ENCODE data around the gene SH3BGRL2. TPM values are rescaled to one million over a fixed set of nuclear protein-coding genes. Genes with fewer than 3 reads are reported as not detected.
A peak's percentile ranks its signal among the peaks of the same experiment; 100 is the strongest.
"Not testable (repeated sequence)": the region's sequence is repeated elsewhere in the genome, so short reads cannot be mapped to it uniquely, and the experiment has no call there.

The SH3BGRL2 gene
- polyA plus RNA-seq, 5 donors: 30.4 to 45.8 (median 39.7) TPM

- DNase-seq: no peak
Measured at GRCh38 chr6:79612918-79613317, 18.2 kb upstream of the SH3BGRL2 start.

GRCh38 chr6:79613912-79614311 is 17.2 kb upstream of the SH3BGRL2 start:
- no peak for DNase-seq

GRCh38 chr6:79614326-79615305 is 16.5 kb upstream of the SH3BGRL2 start:
- DNase-seq: no peak

GRCh38 chr6:79617518-79617941 is 13.6 kb upstream of the SH3BGRL2 start:
- DNase-seq: no peak

- not testable (repeated sequence) for DNase-seq
Measured at GRCh38 chr6:79618425-79618824, 12.7 kb upstream of the SH3BGRL2 start.

- no peak for DNase-seq
Measured at GRCh38 chr6:79621579-79621978, 9.6 kb upstream of the SH3BGRL2 start.

- no peak for DNase-seq
Measured at GRCh38 chr6:79622364-79622763, 8.8 kb upstream of the SH3BGRL2 start.

GRCh38 chr6:79623106-79623505 is 8.0 kb upstream of the SH3BGRL2 start:
- DNase-seq: no peak

- no peak for DNase-seq
Measured at GRCh38 chr6:79625746-79626145, 5.4 kb upstream of the SH3BGRL2 start.

GRCh38 chr6:79626811-79627210 is 4.3 kb upstream of the SH3BGRL2 start:
- DNase-seq: peak in 1 of 2 donors; percentile 42

GRCh38 chr6:79627422-79627821 is 3.7 kb upstream of the SH3BGRL2 start:
- no peak for DNase-seq

- DNase-seq: no peak
Measured at GRCh38 chr6:79628466-79629288, 2.5 kb upstream of the SH3BGRL2 start.

GRCh38 chr6:79630380-79630882 is 698 bp upstream of the SH3BGRL2 start:
- DNase-seq: no peak

- DNase-seq: no peak
Measured at GRCh38 chr6:79631693-79632172, 604 bp downstream of the SH3BGRL2 start.

GRCh38 chr6:79632580-79632979 is 1.5 kb downstream of the SH3BGRL2 start:
- no peak for DNase-seq

- DNase-seq: no peak
Measured at GRCh38 chr6:79634491-79635231, 3.5 kb downstream of the SH3BGRL2 start.

GRCh38 chr6:79635232-79635543 is 4.1 kb downstream of the SH3BGRL2 start:
- DNase-seq: no peak

- no peak for DNase-seq
Measured at GRCh38 chr6:79636673-79637072, 5.5 kb downstream of the SH3BGRL2 start.

GRCh38 chr6:79640146-79641111 is 9.3 kb downstream of the SH3BGRL2 start:
- no peak for DNase-seq

- DNase-seq: no peak
Measured at GRCh38 chr6:79646006-79646405, 14.9 kb downstream of the SH3BGRL2 start.

All from right lung (tissue), 5 donors.